Aorta (tissue), 5 donors: ENCODE data around the gene TMEM17. TPM values are rescaled to one million over a fixed set of nuclear protein-coding genes. Genes with fewer than 3 reads are reported as not detected.
A peak's percentile ranks its signal among the peaks of the same experiment; 100 is the strongest.
"Not testable (repeated sequence)": the region's sequence is repeated elsewhere in the genome, so short reads cannot be mapped to it uniquely, and the experiment has no call there.

Experiments
- ATAC-seq: fragments of 200-7000 bp; cut with Tn5 transposase; one replicate; pipeline ENCODE4 v1.9.1; 2022; ENCODE audit warnings: moderate library complexity; ENCODE audit not compliant: low FRiP score
- DNase-seq, 2 donors: peaks; one replicate each; pipeline ENCODE4 v3.0.0-alpha.2; 2020
- H3K27ac ChIP-seq, 2 donors: one replicate each; pipeline ENCODE4 v1.5.1; 2013; ENCODE audit warnings: low read length in 2 of 2, mild to moderate bottlenecking in 2 of 2, moderate library complexity in 2 of 2, control low read depth in 1 of 2, inconsistent platforms in 1 of 2, low read depth in 1 of 2
- H3K27me3 ChIP-seq, 2 donors: one replicate each; pipeline ENCODE4 v1.6.1; 2013; ENCODE audit warnings: control low read depth in 1 of 2, low read length in 1 of 2, mild to moderate bottlenecking in 1 of 2, moderate library complexity in 1 of 2; ENCODE audit not compliant: insufficient read depth in 2 of 2, control insufficient read depth in 1 of 2
- H3K36me3 ChIP-seq, 2 donors: one replicate each; pipeline ENCODE4 v1.6.1; 2013; ENCODE audit warnings: control low read depth in 1 of 2, low read length in 1 of 2, mild to moderate bottlenecking in 1 of 2; ENCODE audit not compliant: insufficient read depth in 2 of 2, control insufficient read depth in 1 of 2
- H3K4me1 ChIP-seq, 2 donors: one replicate each; pipeline ENCODE4 v1.6.1; 2013; ENCODE audit warnings: low read length in 2 of 2, control low read depth in 1 of 2, mild to moderate bottlenecking in 1 of 2, moderate library complexity in 1 of 2; ENCODE audit not compliant: insufficient read depth in 2 of 2, control insufficient read depth in 1 of 2
- H3K4me3 ChIP-seq, 2 donors: one replicate each; pipeline ENCODE4 v1.5.1; 2013; ENCODE audit warnings: low read length in 2 of 2, control low read depth in 1 of 2, mild to moderate bottlenecking in 1 of 2
- H3K9me3 ChIP-seq: one replicate; pipeline ENCODE4 v1.6.1; 2013; ENCODE audit warnings: mild to moderate bottlenecking, low read length; ENCODE audit not compliant: control insufficient read depth
- WGBS, 2 donors: extraction: QIAGEN DNeasy Blood & Tissue Kit; methylation state at CpG; one replicate each; pipeline ENCODE4 v1.1.7; 2013; 5-methylcytosine and 5-hydroxymethylcytosine counted together
- intact Hi-C, 2 donors: fragments of 100-400 bp; cut with DNase I; formaldehyde crosslinking; loops; one replicate each; pipeline versions ENCODE4 v1.14.2 to v1.15.0; 2022
- polyA plus RNA-seq, 2 donors: library from polyadenylated mRNA; stranded (reverse); fragments of 200-250 nt; gene quantifications; one replicate each; pipeline ENCODE4 v1.2.3, GENCODE V29; 2013
- total RNA-seq, 2 donors: library from RNA; stranded (reverse); fragmentation: NEBNext Ultra II Directional; extraction: Animal tissue kit (Norgen Biotek cat#: 25700); gene quantifications; one replicate each; pipeline ENCODE4 v1.2.1, GENCODE V29; 2021
- donor health status: healthy with polysubstance abuse.
- donor health status: Bipolar disorder and iron deficiency.
- donor health status: DM: no; HTN: no; CAD: no.
- donor health status: DM: no; HTN: no; CAD: no.
- donor health status: DM: yes; HTN: yes; CAD: no.

TMEM17 gene
- total and polyA plus RNA-seq, 4 donors: 0.79 to 1.1 (median 1.1) TPM; not detected in 1

DNA sequence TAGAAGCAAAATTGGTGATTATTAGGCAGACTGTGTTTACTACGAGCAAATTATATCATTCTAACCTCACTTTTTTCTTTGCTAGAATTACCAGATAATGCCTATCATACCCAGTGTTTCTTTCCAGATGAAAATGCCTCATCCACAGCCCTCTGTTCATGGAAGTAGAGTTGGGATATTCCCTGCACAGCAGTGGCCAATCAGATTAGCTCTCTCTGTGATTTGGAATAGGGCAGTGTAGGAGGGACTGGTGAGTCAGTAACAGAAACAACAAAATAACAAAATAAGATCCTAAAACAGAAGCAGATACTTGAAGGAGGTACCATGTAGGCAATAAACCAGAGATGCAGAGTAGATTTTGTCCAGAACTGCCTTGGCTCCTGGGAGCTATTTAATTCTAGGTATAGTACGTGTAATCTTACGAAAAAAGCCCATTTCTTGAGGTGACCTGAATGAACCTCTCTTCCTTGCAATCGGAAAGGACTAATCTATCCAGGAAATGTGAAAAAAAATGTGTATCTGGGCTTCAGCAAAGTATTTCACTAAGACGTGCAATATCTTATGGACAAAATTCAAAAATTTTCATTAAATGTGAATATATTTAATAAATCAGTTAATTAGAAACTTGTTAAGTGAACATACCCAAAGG lies 18.4 kb upstream of the TMEM17 start:
- H3K9me3 ChIP-seq: no peaks in the 10 kb centered on the region
- intact Hi-C loops: no loop called here
- H3K4me1 ChIP-seq: no peaks in the 10 kb centered on the region
- H3K36me3 ChIP-seq: no peaks in the 10 kb centered on the region
- H3K27me3 ChIP-seq: no peaks in the 10 kb centered on the region
- DNase-seq: no peak
- no peak overlapping the region for H3K27ac ChIP-seq
- ATAC-seq: no peak
- H3K4me3 ChIP-seq: no peak overlapping the region
- 78 to 81% methylated on average over 5 of the region's 5 CpGs for WGBS, 2 donors

DNA sequence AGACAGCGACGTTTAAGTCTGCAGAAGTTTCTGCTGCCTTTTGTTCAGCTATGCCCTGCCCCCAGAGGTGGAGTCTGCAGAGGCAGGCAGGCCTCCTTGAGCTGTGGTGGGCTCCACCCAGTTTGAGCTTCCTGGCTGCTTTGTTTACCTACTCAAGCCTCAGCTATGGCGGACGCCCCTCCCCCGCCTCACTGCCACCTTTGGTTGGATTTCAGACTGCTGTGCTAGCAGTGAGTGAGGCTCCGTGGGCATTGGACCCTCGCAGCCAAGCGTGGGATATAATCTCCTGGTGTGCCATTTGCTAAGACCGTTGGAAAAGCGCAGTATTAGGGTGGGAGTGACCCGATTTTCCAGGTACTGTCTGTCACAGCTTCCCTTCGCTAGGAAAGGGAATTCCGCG lies 15.1 kb upstream of the TMEM17 start:
- H3K4me1 ChIP-seq, intact Hi-C loops, DNase-seq, H3K4me3 ChIP-seq, H3K9me3 ChIP-seq, H3K36me3 ChIP-seq, H3K27me3 ChIP-seq, H3K27ac ChIP-seq, ATAC-seq: not testable (repeated sequence)
- 91 to 92% methylated on average over 14 of the region's 14 CpGs for WGBS, 2 donors

DNA sequence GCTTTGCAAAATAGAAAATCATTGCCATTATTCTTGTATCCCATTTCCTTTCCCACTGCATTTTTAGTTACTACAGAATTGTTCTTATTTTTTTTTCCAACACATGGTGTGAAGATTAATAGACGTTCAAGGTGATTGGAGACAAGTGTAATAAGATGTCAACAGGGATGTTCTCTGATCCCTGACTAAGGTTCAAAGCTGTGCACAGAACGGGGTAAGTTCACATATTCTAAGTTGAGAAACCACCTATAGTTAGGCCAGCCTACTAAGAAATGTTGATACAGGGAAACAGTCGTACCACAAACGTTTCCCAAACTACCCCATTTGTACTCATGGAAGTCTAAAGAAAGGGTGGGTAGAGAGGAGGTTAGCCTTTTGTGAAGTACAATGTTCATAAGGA lies 6.4 kb upstream of the TMEM17 start:
- Histone ChIP-seq H3K27ac (no peak overlapping the region), H3K4me1 (no peaks in the 10 kb centered on the region), H3K36me3 (no peaks in the 10 kb centered on the region), H3K9me3 (no peaks in the 10 kb centered on the region), H3K27me3 (no peaks in the 10 kb centered on the region), H3K4me3 (no peak overlapping the region)
- DNase-seq: no peak
- no peak for ATAC-seq
- WGBS, 2 donors: 80% methylated on average over 4 of the region's 4 CpGs
- intact Hi-C loops: no loop called here

DNA sequence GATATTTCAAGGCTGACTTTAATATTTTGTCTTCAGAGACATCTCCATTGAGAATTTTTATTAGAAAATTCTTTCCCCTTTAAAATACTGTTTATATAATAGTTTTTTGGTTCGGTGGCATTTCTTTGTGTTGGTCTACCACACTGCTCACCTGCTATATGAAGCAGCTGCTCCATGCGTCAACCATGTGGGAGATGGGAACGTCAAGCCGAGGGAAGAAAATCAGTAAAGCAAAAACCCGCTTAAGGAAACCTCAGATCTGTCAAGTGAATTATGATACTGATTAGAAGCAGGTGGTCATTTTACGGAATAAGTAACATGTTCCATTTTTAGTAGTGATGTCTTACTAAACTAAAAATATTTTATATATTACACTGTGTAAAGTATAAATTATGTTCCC lies 5.6 kb upstream of the TMEM17 start:
- H3K9me3 ChIP-seq: no peaks in the 10 kb centered on the region
- H3K4me3 ChIP-seq: no peak overlapping the region
- DNase-seq (no peak), ATAC-seq (no peak)
- no peaks in the 10 kb centered on the region for H3K27me3 ChIP-seq
- 56 to 62% methylated on average over 6 of the region's 6 CpGs for WGBS, 2 donors
- intact Hi-C loops: no loop called here
- no peaks in the 10 kb centered on the region for H3K4me1 ChIP-seq
- no peaks in the 10 kb centered on the region for H3K36me3 ChIP-seq
- no peak overlapping the region for H3K27ac ChIP-seq

DNA sequence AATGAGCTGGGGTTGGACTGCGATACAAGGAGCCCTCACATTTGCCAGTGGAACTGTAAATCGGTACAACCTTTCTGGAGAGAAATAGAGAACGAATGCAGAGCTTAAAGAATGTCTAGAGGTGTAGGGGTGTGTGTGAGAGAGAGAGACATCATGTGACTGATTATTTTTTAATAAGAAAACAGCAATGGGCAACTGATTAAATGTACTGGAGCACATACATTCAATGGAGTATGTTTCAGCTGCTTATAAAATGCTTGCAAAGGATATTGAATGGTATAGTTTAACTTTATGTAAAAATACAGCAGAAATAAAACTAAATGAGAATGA lies 391 bp upstream of the TMEM17 start:
- H3K36me3 ChIP-seq: no peaks in the 10 kb centered on the region
- no peak for DNase-seq
- H3K9me3 ChIP-seq: no peaks in the 10 kb centered on the region
- no peaks in the 10 kb centered on the region for H3K4me1 ChIP-seq
- no peak for ATAC-seq
- no peaks in the 10 kb centered on the region for H3K27me3 ChIP-seq
- WGBS, 2 donors: 0 to 1% methylated on average over 3 of the region's 3 CpGs
- intact Hi-C loops: loop anchor here in 1 of 2 donors (10.0 kb wide), 1 partner anchor 198 kb away; the partner anchor contains the start of gene EHBP1
- peak overlapping the region; percentile 53 to 55 for H3K4me3 ChIP-seq
- peak overlapping the region in 1 of 2 donors; percentile 46 for H3K27ac ChIP-seq

DNA sequence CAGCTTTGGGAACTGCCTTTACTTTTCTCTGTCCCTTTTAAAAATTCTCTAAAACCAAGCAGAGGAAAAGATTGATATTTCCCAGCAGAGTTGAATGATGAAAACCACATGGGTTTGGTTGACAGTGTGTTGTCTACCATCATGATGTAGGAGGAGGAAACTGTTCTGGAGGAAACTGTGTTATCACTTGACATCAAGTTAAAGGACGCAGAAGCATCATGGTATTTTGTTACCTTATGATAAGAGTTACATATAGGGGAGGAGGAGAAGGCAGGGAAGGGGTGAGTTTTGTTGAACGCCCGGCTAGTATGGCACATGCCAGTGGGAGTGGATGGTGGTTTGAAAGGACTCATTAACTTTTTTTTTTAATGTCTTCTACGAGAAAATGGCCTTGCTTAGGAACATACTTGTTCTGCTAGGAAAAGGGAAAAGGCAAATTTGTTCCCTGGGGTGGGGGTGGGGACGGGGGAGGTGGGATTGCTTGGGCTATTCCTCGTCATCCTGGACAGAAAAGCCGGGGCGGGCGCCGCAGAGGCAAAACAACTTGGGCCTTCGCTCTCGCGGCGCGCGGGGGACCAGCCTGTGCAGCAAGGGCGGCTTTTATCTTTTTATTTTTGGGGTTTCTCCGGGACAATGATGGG lies 766 bp downstream of the TMEM17 start:
- ATAC-seq (no peak), DNase-seq (no peak)
- Histone ChIP-seq H3K27ac (peak overlapping the region; percentile 68 to 71), H3K9me3 (no peaks in the 10 kb centered on the region), H3K27me3 (no peaks in the 10 kb centered on the region), H3K4me1 (no peaks in the 10 kb centered on the region), H3K4me3 (peak overlapping the region; percentile 9 to 31), H3K36me3 (no peaks in the 10 kb centered on the region)
- WGBS, 2 donors: 10% methylated on average over 18 of the region's 18 CpGs
- intact Hi-C loops: loop anchor here (1.0 to 10.0 kb wide), 2 partner anchors 200 kb away; partner anchors contain the start of gene EHBP1 (in 2 of the 2)

DNA sequence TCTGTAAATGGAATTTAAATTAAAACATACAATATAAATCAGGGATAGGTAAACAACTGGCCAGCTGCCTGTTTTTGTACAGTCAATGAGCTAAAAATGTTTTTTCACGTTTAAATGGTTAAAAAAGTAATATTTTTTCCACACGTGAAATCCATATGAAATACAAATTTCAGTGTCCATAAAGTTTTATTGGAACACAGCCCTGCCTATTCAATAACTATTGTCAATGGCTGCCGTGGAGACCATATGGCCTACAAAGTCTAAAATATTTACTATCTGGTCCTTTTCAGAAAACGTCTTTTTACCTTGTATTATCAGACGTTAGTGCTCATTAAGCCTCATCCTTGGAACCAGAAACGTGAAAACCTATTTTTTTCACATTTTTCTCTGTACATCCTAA lies 1.3 kb downstream of the TMEM17 start:
- Histone ChIP-seq H3K4me1 (no peaks in the 10 kb centered on the region), H3K27ac (no peak overlapping the region), H3K36me3 (no peaks in the 10 kb centered on the region), H3K27me3 (no peaks in the 10 kb centered on the region), H3K4me3 (no peak overlapping the region), H3K9me3 (no peaks in the 10 kb centered on the region)
- ATAC-seq (no peak), DNase-seq (no peak)
- 92 to 93% methylated on average over 6 of the region's 6 CpGs for WGBS, 2 donors
- intact Hi-C loops: loop anchor here (1.0 to 10.0 kb wide), 2 partner anchors 200 to 201 kb away; partner anchors contain the start of gene EHBP1 (in 2 of the 2)

DNA sequence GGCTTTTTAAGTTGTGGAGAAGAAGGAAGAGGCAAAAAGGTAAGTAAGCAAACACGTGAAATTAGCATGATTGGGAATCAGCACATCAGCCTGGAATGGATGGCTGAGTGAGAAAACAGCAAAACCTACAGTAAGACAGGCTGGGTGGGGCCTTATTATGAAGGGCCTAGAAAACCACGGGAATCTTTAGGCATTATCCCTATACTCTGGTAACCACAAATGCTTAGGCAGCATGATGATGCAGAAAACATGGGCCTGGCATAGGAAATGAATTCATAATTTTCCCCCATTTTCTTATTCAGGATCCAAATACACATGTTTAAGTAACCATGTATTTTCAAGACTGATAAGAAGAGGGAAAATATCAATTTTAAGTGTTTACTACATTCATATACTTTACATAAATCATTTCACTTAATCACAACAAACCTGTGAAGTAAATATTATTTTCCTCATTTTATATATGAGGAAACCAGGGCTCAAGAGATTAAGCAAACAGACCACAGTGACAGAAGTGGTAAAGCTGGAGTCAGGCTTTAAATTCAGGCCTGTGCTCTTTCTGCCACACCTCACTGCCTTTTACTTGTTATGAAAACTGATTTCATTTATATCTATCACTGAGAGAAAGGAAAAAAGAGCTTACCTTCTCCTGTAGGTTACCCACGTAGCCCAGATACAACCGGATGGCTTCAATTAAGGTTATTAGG lies 4.0 kb downstream of the TMEM17 start:
- DNase-seq: no peak
- WGBS, 2 donors: 79 to 87% methylated on average over 4 of the region's 4 CpGs
- no peak overlapping the region for H3K27ac ChIP-seq

More for the DNA sequence above, 4.0 kb downstream of the TMEM17 start:
- no peaks in the 10 kb centered on the region for H3K9me3 ChIP-seq
- no peaks in the 10 kb centered on the region for H3K36me3 ChIP-seq
- ATAC-seq: no peak
- intact Hi-C loops: loop anchor here in 1 of 2 donors (10.0 kb wide), 1 partner anchor 203 kb away; the partner anchor contains the start of gene EHBP1
- H3K4me1 ChIP-seq: no peaks in the 10 kb centered on the region
- H3K27me3 ChIP-seq: no peaks in the 10 kb centered on the region
- no peak overlapping the region for H3K4me3 ChIP-seq
